ENCODE results near the gene NAV3.

DNA sequence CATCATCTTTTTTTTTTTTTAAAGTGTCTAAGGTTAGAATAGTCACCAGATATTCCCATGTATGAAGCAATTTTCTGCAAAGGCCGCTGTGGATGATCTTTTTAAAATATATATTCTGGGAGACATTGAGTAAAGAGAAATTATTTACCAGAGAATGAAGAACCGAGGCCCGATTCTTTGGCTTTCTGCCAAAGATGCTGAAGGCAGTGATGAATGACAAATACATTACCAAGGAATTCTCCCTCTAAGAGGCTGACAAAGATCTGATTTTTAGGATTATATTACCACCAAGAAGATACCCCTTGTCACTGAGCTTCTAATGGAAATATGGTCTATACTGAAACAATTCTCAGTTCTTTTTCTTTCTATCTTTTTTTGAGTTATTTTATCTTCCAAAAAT is 336.8 kb downstream of the NAV3 start:
- TF ChIP-seq EZH2 (IDR thresholded peaks at IDR 0.05; ENCODE audit: low read length, unreplicated experiment) (no peak), EZH2phosphoT487 (IDR thresholded peaks at IDR 0.05; ENCODE audit: borderline replicate concordance, low read length) (no peak)
- TF ChIP-seq, protein P1, sequence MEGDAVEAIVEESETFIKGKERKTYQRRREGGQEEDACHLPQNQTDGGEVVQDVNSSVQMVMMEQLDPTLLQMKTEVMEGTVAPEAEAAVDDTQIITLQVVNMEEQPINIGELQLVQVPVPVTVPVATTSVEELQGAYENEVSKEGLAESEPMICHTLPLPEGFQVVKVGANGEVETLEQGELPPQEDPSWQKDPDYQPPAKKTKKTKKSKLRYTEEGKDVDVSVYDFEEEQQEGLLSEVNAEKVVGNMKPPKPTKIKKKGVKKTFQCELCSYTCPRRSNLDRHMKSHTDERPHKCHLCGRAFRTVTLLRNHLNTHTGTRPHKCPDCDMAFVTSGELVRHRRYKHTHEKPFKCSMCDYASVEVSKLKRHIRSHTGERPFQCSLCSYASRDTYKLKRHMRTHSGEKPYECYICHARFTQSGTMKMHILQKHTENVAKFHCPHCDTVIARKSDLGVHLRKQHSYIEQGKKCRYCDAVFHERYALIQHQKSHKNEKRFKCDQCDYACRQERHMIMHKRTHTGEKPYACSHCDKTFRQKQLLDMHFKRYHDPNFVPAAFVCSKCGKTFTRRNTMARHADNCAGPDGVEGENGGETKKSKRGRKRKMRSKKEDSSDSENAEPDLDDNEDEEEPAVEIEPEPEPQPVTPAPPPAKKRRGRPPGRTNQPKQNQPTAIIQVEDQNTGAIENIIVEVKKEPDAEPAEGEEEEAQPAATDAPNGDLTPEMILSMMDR (conservative IDR thresholded peaks at IDR 0.05; ENCODE audit: low read depth, low read length) = no peak

All from PC-3 (cell line).